DND-41 (cell line): Measurements from ENCODE around the gene ANK3.

ENCODE experiments used
- EZH2 ChIP-seq: IDR thresholded peaks from 3 replicates; pipeline ENCODE4 v1.6.1; 2012; ENCODE audit warnings: borderline replicate concordance, low read depth, mild to moderate bottlenecking, moderate library complexity, low read length, inconsistent platforms; ENCODE audit not compliant: severe bottlenecking
- TF ChIP-seq, protein P1 (sequence below): IDR thresholded peaks from 2 replicates; pipeline ENCODE4 v1.5.1; 2012; ENCODE audit warnings: borderline replicate concordance, low read length, moderate library complexity, mild to moderate bottlenecking; ENCODE audit not compliant: poor library complexity, severe bottlenecking; ENCODE audit errors: extremely low read depth

DNA sequence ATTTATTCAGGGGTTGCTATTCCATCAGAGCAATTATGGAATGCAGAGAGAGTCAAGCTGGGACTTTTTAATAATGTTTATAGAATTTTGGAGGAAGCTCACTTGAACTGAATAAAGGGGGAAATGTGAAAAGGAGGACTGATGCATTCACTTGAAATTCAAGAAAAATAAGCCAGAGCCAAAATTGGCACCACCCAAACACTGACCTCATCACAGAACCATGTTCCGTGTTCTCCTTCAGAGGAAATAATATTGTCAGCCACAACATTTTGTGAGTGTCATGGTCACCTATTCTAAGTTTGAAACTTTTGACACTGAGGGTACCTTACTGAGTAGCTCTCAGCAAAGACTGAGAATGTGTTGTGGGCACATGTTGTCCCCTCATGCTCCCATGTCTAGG is 207.0 kb downstream of the ANK3 start:
- TF ChIP-seq, protein P1, sequence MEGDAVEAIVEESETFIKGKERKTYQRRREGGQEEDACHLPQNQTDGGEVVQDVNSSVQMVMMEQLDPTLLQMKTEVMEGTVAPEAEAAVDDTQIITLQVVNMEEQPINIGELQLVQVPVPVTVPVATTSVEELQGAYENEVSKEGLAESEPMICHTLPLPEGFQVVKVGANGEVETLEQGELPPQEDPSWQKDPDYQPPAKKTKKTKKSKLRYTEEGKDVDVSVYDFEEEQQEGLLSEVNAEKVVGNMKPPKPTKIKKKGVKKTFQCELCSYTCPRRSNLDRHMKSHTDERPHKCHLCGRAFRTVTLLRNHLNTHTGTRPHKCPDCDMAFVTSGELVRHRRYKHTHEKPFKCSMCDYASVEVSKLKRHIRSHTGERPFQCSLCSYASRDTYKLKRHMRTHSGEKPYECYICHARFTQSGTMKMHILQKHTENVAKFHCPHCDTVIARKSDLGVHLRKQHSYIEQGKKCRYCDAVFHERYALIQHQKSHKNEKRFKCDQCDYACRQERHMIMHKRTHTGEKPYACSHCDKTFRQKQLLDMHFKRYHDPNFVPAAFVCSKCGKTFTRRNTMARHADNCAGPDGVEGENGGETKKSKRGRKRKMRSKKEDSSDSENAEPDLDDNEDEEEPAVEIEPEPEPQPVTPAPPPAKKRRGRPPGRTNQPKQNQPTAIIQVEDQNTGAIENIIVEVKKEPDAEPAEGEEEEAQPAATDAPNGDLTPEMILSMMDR: no peak
- no peak for TF ChIP-seq EZH2
